HEK293 (cell line): ENCODE results near the gene SAMD11.

Source experiments
- CTCF ChIA-PET: fragments of 350-600 bp; formaldehyde crosslinking; extraction: SDS; loops from one replicate; lab custom pipeline; 2021; ENCODE audit warnings: antibody characterized with exemption; lab: Yijun Ruan, JAX
- POLR2A ChIA-PET: fragments of 300-600 bp; formaldehyde crosslinking; extraction: SDS; loops from one replicate; lab custom pipeline; 2020; ENCODE audit warnings: antibody characterized with exemption, inconsistent platforms; lab: Yijun Ruan, JAX
- H3K27ac ChIP-seq: fragments of 200-500 bp; sonication (Bioruptor generic); 2 replicates; pipeline ENCODE4 v1.5.1; 2014; ENCODE audit warnings: low read depth, low read length, control low read depth, inconsistent platforms; ENCODE audit errors: extremely low read depth
- H3K36me3 ChIP-seq, 2 experiments: fragments of 200-500 bp in 1 of 2; sonication (Bioruptor generic) in 1 of 2; 1 replicate in 1 of 2; 2 replicates in 1 of 2; pipeline ENCODE4 v1.5.1; 2014 to 2017; ENCODE audit warnings: inconsistent platforms in 2 of 2, low read length in 2 of 2; ENCODE audit not compliant: control insufficient read depth in 2 of 2, insufficient read depth in 1 of 2
- H3K4me1 ChIP-seq: fragments of 200-500 bp; sonication (Bioruptor generic); 2 replicates; pipeline ENCODE4 v1.5.1; 2014; ENCODE audit warnings: mild to moderate bottlenecking, low read length, inconsistent platforms; ENCODE audit not compliant: control insufficient read depth, insufficient read depth
- H3K4me3 ChIP-seq: 2 replicates; pipeline ENCODE4 v1.5.1; 2011; ENCODE audit warnings: low read depth, mild to moderate bottlenecking, control low read depth, low read length, moderate library complexity
- H3K9me3 ChIP-seq: fragments of 200-500 bp; sonication (Bioruptor generic); 2 replicates; pipeline ENCODE4 v1.5.1; 2014; ENCODE audit warnings: low read depth, low read length, inconsistent platforms; ENCODE audit not compliant: control insufficient read depth, insufficient read depth
- FEZF1 ChIP-seq: fragments of 450-650 bp; formaldehyde crosslinking; IDR thresholded peaks from 2 replicates; pipeline ENCODE4 v1.5.1; 2016; ENCODE audit warnings: missing biosample characterization, missing genetic modification characterization
- HIC1 ChIP-seq: fragments of 450-650 bp; formaldehyde crosslinking; IDR thresholded peaks from 2 replicates; pipeline ENCODE4 v1.5.1; 2016; ENCODE audit warnings: missing biosample characterization, missing genetic modification characterization
- ZBTB8A ChIP-seq: fragments of 450-650 bp; formaldehyde crosslinking; IDR thresholded peaks from 2 replicates; pipeline ENCODE4 v1.5.1; 2016; ENCODE audit warnings: missing biosample characterization, missing genetic modification characterization
- ZFHX2 ChIP-seq: fragments of 450-650 bp; formaldehyde crosslinking; conservative IDR thresholded peaks from 2 replicates; pipeline ENCODE4 v1.5.1; 2016; ENCODE audit warnings: missing biosample characterization, missing genetic modification characterization
- ZFP37 ChIP-seq: fragments of 450-650 bp; formaldehyde crosslinking; IDR thresholded peaks from 2 replicates; pipeline ENCODE4 v1.5.1; 2016; ENCODE audit warnings: missing biosample characterization, missing genetic modification characterization
- ZFP41 ChIP-seq: fragments of 450-650 bp; formaldehyde crosslinking; IDR thresholded peaks from 2 replicates; pipeline ENCODE4 v1.5.1; 2016; ENCODE audit warnings: missing biosample characterization, missing genetic modification characterization, borderline replicate concordance
- ZNF112 ChIP-seq: fragments of 450-650 bp; formaldehyde crosslinking; IDR thresholded peaks from 2 replicates; pipeline ENCODE4 v1.5.0; 2017; ENCODE audit warnings: missing biosample characterization, missing genetic modification characterization
- ZNF302 ChIP-seq: fragments of 450-650 bp; formaldehyde crosslinking; IDR thresholded peaks from 2 replicates; pipeline ENCODE4 v1.5.1; 2016; ENCODE audit warnings: missing biosample characterization, missing genetic modification characterization, low read depth
- ZNF335 ChIP-seq: fragments of 450-650 bp; formaldehyde crosslinking; conservative IDR thresholded peaks from 2 replicates; pipeline ENCODE4 v1.5.1; 2016; ENCODE audit warnings: missing biosample characterization, missing genetic modification characterization
- ZNF449 ChIP-seq: fragments of 450-650 bp; formaldehyde crosslinking; IDR thresholded peaks from 2 replicates; pipeline ENCODE4 v1.5.1; 2017; ENCODE audit warnings: missing biosample characterization, mild to moderate bottlenecking, missing genetic modification characterization, moderate library complexity
- ZNF677 ChIP-seq: fragments of 450-650 bp; IDR thresholded peaks from 2 replicates; pipeline ENCODE4 v1.5.0; 2018; ENCODE audit warnings: missing biosample characterization, mild to moderate bottlenecking, missing genetic modification characterization, moderate library complexity
- ZNF768 ChIP-seq: fragments of 450-650 bp; formaldehyde crosslinking; IDR thresholded peaks from 2 replicates; pipeline ENCODE4 v1.5.1; 2018; ENCODE audit warnings: missing biosample characterization, mild to moderate bottlenecking, missing genetic modification characterization

Gene SAMD11

GRCh38 chr1:914131-914890 lies 9.4 kb upstream of the SAMD11 start:
- CTCF ChIA-PET, result interaction anchor here (1.2 to 3.9 kb wide), 3 partner anchors 9 to 45 kb away, joined by 7 to 26 read pairs (median 10); no protein-coding TSS in a partner anchor
- TF ChIP-seq ZFHX2 (tag by site-specific recombination) (0 out of 2 replicates have a peak, but pooled peaks have one; percentile 13), ZFP41 (tag by site-specific recombination) (no peak)
- no peak overlapping the region for H3K27ac ChIP-seq

GRCh38 chr1:914891-915280 lies 8.8 kb upstream of the SAMD11 start:
- no peaks in the 10 kb centered on the region for H3K9me3 ChIP-seq
- H3K4me1 ChIP-seq, result peaks cover 36% of the 10 kb centered on the region
- POLR2A ChIA-PET, result interaction anchor here (0.7 to 1.2 kb wide), 3 partner anchors 15 to 27 kb away, joined by 3 to 4 read pairs (median 3); no protein-coding TSS in a partner anchor
- H3K36me3 ChIP-seq, result no peaks in the 10 kb centered on the region
- CTCF ChIA-PET, result interaction anchor here (1.2 to 3.9 kb wide), 3 partner anchors 10 to 45 kb away, joined by 7 to 26 read pairs (median 10); no protein-coding TSS in a partner anchor
- TF ChIP-seq ZBTB8A (0 out of 2 replicates have a peak, but pooled peaks have one; percentile 13), ZNF302 (tag by site-specific recombination) (no peak)
- TF ChIP-seq, all 188 proteins: peak for 1
- no peak overlapping the region for H3K4me3 ChIP-seq
- no peak overlapping the region for H3K27ac ChIP-seq

More at GRCh38 chr1:914131-914890, 9.4 kb upstream of the SAMD11 start:
- Histone ChIP-seq H3K36me3 (no peaks in the 10 kb centered on the region), H3K9me3 (no peaks in the 10 kb centered on the region), H3K4me1 (peaks cover 36% of the 10 kb centered on the region), H3K4me3 (no peak overlapping the region)
- POLR2A ChIA-PET, result interaction anchor here (0.7 to 1.2 kb wide), 3 partner anchors 16 to 28 kb away, joined by 3 to 4 read pairs (median 3); no protein-coding TSS in a partner anchor

- H3K27ac ChIP-seq, result peak overlapping the region; percentile 94
- ChIA-PET CTCF (interaction anchor here (1.2 to 3.9 kb wide), 3 partner anchors 10 to 46 kb away, joined by 7 to 26 read pairs (median 10); no protein-coding TSS in a partner anchor), POLR2A (interaction anchor here (1.0 to 1.2 kb wide), 2 partner anchors 15 to 26 kb away, joined by 3 read pairs; no protein-coding TSS in a partner anchor)
- TF ChIP-seq ZNF112 (tag by site-specific recombination) (no peak), ZNF449 (tag by site-specific recombination) (no peak), ZNF677 (tag by site-specific recombination) (no peak), ZNF768 (peak; percentile 91; the same call in 1 of the 2 replicates), HIC1 (tag by site-specific recombination) (peak; percentile 20; the same call in 1 of the 2 replicates), ZNF335 (tag by site-specific recombination) (peak; percentile 48; the same call in 1 of the 2 replicates), ZFHX2 (tag by site-specific recombination) (peak; percentile 40; the same call in 1 of the 2 replicates), FEZF1 (no peak), ZFP37 (no peak)
- peaks cover 35% of the 10 kb centered on the region for H3K4me1 ChIP-seq
- H3K36me3 ChIP-seq, result peaks cover 0 to 4% of the 10 kb centered on the region in 2 experiments; a peak in 1 of 3 replicates
- no peak overlapping the region for H3K4me3 ChIP-seq
- H3K9me3 ChIP-seq, result no peaks in the 10 kb centered on the region
These were observed 8.2 kb upstream of the SAMD11 start for GRCh38 chr1:915295-916172.
